NCI-H1694 treated with DMSO at 0.1 percent for 48 hours (cell line): Measurements from ENCODE around the gene ASIC1.
"Not testable (repeated sequence)": the region's sequence is repeated elsewhere in the genome, so short reads cannot be mapped to it uniquely, and the experiment has no call there.

ENCODE experiments used
- DNase-seq: peaks from one replicate; lab custom pipeline; 2025; lab: John Stamatoyannopoulos, UW

Gene ASIC1

GRCh38 chr12:50057000-50057841 lies at the start of gene ASIC1:
TSS of gene ASIC1 (plus strand) at chr12:50057596. CDS start at chr12:50058767, 1,171 bp downstream.
- peak; percentile 34 for DNase-seq

GRCh38 chr12:50013361-50014147 lies 43.8 kb upstream of the ASIC1 start:
- DNase-seq, result no peak

DNA sequence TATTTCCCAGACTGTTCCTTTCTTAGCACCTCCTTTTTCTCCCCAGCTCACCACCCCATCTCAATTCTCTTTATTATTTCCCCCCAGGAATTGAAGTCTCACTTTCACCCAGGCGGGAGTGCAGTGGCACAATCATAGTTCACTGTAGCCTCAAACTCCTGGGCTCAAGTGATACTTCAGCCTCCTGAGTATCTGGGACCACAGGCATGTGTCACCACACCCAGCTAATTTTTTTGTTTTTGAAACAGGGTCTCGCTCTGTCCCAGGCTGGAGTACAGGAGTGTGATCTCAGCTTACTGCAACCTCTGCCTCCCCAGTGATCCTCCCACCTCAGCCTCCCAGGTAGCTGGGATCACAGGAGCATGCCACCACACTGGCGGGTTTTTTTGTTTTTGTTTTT lies 43.1 kb upstream of the ASIC1 start:
- DNase-seq, result no peak

GRCh38 chr12:50016501-50017475 lies 40.6 kb upstream of the ASIC1 start:
- DNase-seq, result no peak

DNA sequence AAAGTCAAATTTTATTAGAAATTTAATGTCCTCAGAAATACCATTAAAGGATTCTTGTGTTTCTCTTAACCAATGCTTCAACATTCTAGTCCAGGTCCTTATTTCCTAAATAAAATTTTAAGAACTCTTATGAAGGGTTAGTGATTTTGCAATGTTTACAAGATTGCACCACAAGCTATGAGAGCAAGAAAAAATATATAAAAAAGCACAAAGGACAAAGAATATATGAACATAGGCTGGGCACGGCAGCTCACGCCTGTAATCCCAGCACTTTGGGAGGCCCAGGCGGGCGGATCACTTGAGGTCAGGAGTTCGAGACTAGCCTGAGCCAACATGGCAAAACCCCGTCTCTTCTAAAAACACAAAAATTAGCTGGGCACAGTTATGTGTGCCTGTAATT lies 39.8 kb upstream of the ASIC1 start:
- DNase-seq, result no peak

GRCh38 chr12:50018154-50018553 lies 39.2 kb upstream of the ASIC1 start:
- DNase-seq, result no peak

DNA sequence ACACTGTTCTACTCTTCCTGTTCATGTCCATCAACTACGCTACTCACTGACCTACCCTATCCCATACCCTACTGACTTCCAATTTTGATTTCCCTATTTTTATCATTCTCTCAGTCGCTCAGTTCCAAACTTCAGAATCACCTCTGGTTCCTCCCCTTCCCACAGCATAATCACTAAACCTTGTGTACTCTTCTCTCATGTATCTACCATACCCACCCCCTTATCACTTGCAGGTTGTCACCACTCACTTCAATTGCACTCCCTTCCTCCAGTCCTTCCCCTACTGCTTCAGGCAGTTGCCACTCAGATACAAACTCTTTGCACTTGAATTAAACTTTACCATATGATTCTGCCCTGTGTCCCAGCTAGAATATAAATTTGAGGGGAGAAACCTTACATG lies 38.4 kb upstream of the ASIC1 start:
- DNase-seq, result no peak

GRCh38 chr12:50019524-50019923 lies 37.9 kb upstream of the ASIC1 start:
- DNase-seq, result no peak

- DNase-seq, result no peak
Measured at GRCh38 chr12:50021031-50021430, 36.4 kb upstream of the ASIC1 start.

DNA sequence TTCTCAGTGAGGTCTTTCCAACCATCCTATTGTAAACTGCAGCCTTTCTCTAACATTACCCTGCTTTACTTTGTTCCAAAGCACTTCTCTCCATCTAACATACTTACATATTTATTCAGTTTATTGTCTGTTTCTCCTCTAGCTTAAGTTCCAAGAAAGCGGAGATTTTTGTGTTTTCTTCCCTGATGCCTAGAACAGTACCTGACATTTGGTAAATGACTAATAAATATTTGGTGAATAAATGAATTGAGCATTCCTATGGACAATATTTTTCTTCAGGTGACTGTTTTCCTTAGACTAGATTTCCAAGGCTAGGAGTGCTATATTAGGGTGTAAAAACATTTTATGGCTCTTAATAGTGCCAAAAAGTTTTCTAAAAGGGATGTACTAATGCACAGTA lies 34.5 kb upstream of the ASIC1 start:
- DNase-seq, result no peak

- DNase-seq, result no peak
Measured at GRCh38 chr12:50024227-50024626, 33.2 kb upstream of the ASIC1 start.

DNA sequence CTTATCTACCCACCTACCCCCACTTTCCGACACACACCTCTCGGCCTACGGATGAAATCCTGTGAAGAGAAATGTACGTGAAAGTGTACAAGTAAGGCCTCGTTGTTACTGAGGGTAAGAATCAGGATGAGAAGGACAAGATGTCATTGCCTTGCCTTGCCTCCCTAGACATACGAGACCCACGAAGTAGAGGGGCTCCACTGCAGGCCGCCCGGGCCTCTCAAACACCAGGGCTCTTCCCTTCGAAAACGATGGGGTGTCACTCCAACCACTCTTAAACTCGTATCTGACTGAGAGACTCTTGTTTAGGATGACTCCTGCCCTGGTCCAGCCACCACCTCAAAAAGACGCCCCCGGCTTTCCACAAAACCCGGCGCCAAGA lies 32.6 kb upstream of the ASIC1 start:
- no peak for DNase-seq

DNA sequence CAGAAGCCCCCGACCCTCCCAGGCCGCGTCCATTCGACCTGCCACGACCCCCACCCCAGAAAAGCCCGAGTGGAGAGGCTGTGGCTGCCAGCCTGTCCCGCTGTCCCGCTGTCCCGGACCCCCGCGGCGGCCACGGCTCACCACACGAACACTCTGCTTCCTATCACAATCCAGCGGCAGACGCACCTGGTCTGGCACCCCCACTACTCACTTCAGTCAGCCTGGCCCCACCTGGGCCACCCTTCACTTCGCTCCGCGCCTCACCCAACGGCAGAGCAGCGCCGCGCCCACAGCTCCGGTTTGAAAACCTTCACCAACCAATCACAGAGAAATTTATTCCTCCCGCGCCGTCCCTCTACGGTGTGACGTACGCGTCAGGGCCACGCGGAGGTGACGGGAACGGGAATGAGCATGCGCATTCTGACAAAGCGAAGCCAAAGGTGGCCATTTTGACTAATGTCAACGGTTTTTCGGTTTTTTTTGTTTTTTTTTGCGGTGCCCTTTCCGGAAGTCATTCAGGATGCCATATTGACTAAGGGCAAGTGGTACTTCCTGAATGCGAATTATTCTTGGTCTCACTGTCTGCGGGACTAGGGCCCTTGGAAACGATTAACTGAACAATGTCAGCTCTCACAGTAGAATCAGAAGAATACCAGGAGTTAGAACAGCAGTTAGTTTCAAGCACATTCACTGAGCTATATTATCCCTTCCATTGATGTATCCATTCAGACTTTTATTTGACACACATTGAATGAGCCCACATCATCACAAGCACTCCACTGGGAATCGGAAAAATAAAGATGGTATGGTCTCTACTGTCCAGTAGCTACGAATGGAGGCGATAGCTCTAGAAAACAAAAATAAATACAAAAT lies 32.0 kb upstream of the ASIC1 start, which contains the start of gene RACGAP1:
RACGAP1 (minus strand) TSS at position 308 of the 873 bp plus-strand sequence. CDS start 8,779 bp downstream, outside the sequence.
- peak; percentile 98 for DNase-seq

DNA sequence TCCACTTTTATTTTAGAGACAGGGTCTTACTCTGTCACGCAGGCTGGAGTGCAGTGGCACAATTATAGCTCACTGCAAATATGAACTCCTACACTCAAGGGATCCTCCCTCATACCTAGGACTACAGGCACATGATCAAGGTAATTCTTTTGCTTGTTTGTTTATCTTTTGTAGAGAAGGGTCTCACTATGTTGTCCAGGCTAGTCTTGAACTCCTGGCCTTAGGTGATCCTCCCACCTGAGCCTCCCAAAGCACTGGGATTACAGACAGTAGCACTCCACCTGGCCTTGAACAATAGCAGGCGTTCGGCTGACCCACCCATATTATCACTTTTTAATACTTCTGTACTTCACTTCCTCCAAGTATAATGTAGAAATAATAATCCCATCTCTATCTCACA lies 30.7 kb upstream of the ASIC1 start:
- no peak for DNase-seq

- not testable (repeated sequence) for DNase-seq
Measured at GRCh38 chr12:50030449-50030848, 26.9 kb upstream of the ASIC1 start.

GRCh38 chr12:50032515-50032853 lies 24.9 kb upstream of the ASIC1 start:
- no peak for DNase-seq

GRCh38 chr12:50032854-50033581 lies 24.4 kb upstream of the ASIC1 start:
- DNase-seq, result no peak

DNA sequence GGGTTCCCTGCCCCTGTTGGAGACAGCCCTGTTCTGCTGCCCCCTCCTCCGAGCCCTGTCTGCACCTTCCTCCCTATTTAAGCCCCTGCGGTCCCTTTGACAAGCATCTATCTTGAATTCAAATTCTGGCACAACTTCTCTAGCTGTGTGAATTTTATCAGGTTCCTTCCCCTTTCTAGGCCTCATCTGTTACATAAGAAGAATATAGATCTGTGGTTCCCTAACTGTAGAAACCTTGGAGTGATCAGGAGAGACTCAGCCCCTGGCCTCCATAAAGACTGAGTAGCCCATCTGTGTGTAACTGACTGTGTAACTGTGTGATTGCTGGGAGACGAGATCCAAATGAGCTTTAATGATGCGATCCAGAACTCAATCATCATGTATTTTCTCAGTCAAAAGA lies 19.1 kb upstream of the ASIC1 start:
- DNase-seq, result no peak

GRCh38 chr12:50039151-50039835 lies 18.1 kb upstream of the ASIC1 start:
- peak; percentile 67 for DNase-seq

DNA sequence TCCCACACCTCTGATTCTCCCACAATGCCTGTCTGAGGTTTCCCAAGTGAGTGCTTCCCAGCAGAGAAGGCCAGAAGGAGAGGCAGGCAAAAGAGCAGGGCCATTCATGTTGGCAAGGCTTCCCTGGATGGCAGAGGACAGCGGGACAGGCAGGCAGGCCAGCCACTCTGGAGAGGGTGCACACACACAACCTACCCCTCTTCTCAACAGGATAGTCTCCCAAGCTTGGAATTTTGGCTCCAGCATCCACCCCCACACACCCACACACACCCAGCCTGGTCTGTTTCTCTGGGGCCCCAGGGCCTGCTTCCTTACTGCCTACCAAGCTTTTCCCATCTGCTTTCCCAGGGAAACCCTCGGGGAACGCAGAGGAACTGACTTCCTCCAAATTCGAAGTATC lies 16.7 kb upstream of the ASIC1 start:
- DNase-seq, result no peak
